ENCODE results near the gene NUP210.

NUP210 gene

DNA sequence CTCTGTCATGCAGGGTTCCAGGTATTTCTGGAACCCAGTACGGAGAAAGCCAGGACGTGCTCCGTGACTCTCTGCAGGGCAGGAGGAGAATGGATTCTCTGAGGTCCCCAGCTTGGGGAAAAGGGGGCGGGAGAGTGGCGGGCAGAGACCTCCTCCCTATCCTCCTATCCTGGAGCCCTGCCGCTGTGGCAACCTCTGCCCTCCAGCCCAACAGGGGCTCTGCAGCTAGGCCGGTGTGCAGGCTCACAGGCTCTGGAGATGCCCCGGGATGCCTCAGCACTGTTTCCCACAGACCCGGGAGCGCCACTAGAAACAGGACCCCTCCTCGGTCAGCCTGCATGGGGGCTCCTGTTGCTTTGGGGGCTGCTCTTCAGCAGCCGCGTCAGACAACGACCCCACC is 43.1 kb downstream of the NUP210 start:
- no peak for DNase-seq (ENCODE audit: low read depth, low spot score)
- Histone ChIP-seq H3K27ac (no peak overlapping the region), H3K4me3 (no peak overlapping the region), H3K9me3 (ENCODE audit: low read depth, low read length) (no peaks in the 10 kb centered on the region), H3K9ac (ENCODE audit: insufficient read length) (no peak overlapping the region), H3K36me3 (ENCODE audit: insufficient read depth, low read length) (no peaks in the 10 kb centered on the region)
- TF ChIP-seq POLR2AphosphoS5 (IDR thresholded peaks at IDR 0.05; ENCODE audit: borderline replicate concordance, low read depth, low read length): no peak
- TF ChIP-seq EZH2 (IDR thresholded peaks at IDR 0.05): no peak
- TF ChIP-seq FOXP2 (optimal IDR thresholded peaks at IDR 0.05; ENCODE audit: control extremely low read depth, extremely low read length, insufficient read depth): no peak

DNA sequence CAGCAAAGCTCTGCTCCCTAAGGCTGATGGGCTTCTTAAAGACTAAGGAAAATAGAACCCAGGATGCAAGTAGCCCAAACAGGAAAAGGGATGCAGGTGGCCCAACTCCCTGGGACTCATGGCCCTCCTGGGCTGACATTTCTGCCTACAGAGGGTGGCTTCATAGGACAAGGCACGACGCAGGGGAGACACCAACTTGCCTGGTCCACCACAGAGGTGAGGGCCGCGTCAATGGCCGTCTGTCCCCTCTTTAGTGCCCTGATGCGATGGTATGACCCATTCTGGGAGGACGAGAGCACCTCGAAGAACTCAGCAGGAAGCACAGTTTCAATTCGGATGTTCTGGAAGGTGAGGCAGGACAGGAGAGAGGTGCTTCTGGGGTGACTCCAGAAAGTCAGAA is 44.0 kb downstream of the NUP210 start:
- H3K9me3 ChIP-seq (ENCODE audit: low read depth, low read length): no peaks in the 10 kb centered on the region
- no peak overlapping the region for H3K9ac ChIP-seq (ENCODE audit: insufficient read length)
- H3K36me3 ChIP-seq (ENCODE audit: insufficient read depth, low read length): no peaks in the 10 kb centered on the region
- TF ChIP-seq FOXP2 (optimal IDR thresholded peaks at IDR 0.05; ENCODE audit: control extremely low read depth, extremely low read length, insufficient read depth): no peak
- no peak for TF ChIP-seq EZH2 (IDR thresholded peaks at IDR 0.05)
- no peak for TF ChIP-seq POLR2AphosphoS5 (IDR thresholded peaks at IDR 0.05; ENCODE audit: borderline replicate concordance, low read depth, low read length)
- H3K4me3 ChIP-seq: no peak overlapping the region
- no peak overlapping the region for H3K27ac ChIP-seq
- DNase-seq (ENCODE audit: low read depth, low spot score): no peak

DNA sequence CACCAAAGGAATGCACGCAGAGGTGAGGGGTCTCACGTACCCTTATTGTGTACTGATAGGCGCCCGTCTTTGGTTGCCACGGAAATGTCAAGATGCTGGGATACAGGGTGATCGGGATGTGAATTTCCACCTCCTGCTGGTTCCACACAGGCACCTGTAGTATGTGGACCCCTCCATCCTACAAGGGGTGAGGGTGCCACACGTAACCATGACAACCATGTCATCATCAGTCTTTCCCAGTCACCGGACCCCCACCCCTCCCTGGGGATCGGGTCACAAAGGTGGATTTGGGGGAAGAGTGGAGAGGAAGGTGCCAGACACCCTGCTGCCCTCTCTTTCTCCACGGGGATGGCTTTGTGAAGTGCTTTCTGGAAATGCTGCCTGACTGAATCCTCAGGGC is 44.7 kb downstream of the NUP210 start:
- no peak overlapping the region for H3K4me3 ChIP-seq
- no peaks in the 10 kb centered on the region for H3K36me3 ChIP-seq (ENCODE audit: insufficient read depth, low read length)
- H3K9ac ChIP-seq (ENCODE audit: insufficient read length): no peak overlapping the region
- no peaks in the 10 kb centered on the region for H3K9me3 ChIP-seq (ENCODE audit: low read depth, low read length)
- DNase-seq (ENCODE audit: low read depth, low spot score): no peak
- no peak for TF ChIP-seq FOXP2 (optimal IDR thresholded peaks at IDR 0.05; ENCODE audit: control extremely low read depth, extremely low read length, insufficient read depth)
- no peak overlapping the region for H3K27ac ChIP-seq

DNA sequence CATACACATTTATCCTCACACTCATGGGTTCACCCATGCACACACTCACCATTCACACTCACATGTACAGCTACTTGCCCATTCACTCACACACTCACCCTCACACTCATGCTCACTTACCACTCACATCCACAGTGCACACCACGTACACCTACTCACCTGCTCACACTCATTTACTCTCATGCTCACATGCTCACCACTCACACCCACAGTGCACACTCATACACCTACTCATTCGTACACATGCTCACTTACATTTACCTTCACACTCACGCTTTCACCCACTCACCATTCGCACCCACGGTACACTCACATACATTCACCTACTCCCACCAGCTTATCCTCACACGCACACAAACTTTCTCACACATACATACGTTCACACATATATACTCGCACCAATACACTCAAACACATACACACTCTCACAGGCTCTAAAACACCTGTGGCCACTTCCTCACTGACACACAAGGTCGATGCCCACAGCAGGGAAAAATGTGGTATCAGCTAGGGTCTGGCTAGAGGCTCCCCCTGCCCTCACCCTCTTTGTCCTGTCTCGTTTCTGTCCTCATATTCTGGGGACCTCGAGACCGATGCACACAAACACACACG is 46.0 kb downstream of the NUP210 start:
- TF ChIP-seq FOXP2 (optimal IDR thresholded peaks at IDR 0.05; ENCODE audit: control extremely low read depth, extremely low read length, insufficient read depth) (no peak), EZH2 (IDR thresholded peaks at IDR 0.05) (no peak), POLR2AphosphoS5 (IDR thresholded peaks at IDR 0.05; ENCODE audit: borderline replicate concordance, low read depth, low read length) (no peak)
- H3K27ac ChIP-seq: no peak overlapping the region
- no peaks in the 10 kb centered on the region for H3K9me3 ChIP-seq (ENCODE audit: low read depth, low read length)
- no peaks in the 10 kb centered on the region for H3K36me3 ChIP-seq (ENCODE audit: insufficient read depth, low read length)
- no peak overlapping the region for H3K4me3 ChIP-seq
- no peak overlapping the region for H3K9ac ChIP-seq (ENCODE audit: insufficient read length)
- no peak for DNase-seq (ENCODE audit: low read depth, low spot score)

DNA sequence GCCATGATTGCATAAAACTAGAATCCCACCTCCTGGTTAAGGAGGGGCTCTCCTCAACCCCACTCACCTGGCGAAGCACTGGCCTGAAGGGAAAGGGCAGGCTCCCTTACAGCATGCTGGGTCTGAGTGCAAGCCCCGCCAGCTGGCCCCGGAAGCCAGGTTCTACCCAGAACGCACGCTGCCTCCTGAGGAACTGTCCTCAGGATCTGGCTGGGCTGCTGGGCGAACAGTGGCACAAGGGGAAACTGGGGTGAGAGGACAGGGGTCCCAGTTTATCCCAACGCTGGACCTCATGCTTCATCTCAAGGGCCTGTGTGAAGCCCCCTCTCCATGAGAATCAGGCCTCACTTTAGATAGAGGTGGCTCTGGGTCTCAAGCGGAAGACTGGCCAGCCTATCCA is 47.5 kb downstream of the NUP210 start:
- no peak for DNase-seq (ENCODE audit: low read depth, low spot score)
- TF ChIP-seq EZH2 (IDR thresholded peaks at IDR 0.05): no peak
- H3K36me3 ChIP-seq (ENCODE audit: insufficient read depth, low read length): no peaks in the 10 kb centered on the region
- H3K9me3 ChIP-seq (ENCODE audit: low read depth, low read length): no peaks in the 10 kb centered on the region
- H3K27ac ChIP-seq: no peak overlapping the region
- H3K9ac ChIP-seq (ENCODE audit: insufficient read length): no peak overlapping the region
- no peak overlapping the region for H3K4me3 ChIP-seq

DNA sequence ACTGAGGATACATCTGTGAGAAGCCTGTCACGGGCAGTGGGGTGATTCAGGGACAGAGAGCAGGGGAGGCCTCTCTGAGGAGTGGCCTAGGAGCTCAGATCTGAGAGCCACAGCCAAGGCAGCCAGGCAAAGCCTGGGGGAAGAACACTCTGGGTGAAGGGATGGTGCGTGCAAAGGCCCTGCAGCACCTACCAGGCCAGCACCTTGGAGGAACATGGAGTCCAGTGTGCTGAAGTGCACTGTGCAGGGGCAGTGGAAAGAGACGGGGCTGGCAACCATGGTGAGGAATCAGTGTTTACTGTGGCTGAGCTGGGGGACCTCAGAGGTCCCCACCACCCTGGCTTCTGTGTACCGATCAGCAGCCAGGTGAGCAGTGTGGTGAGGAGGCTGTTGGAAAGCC is 48.0 kb downstream of the NUP210 start:
- Histone ChIP-seq H3K27ac (no peak overlapping the region), H3K9me3 (ENCODE audit: low read depth, low read length) (no peaks in the 10 kb centered on the region), H3K9ac (ENCODE audit: insufficient read length) (no peak overlapping the region), H3K36me3 (ENCODE audit: insufficient read depth, low read length) (no peaks in the 10 kb centered on the region), H3K4me3 (no peak overlapping the region)
- no peak for TF ChIP-seq POLR2AphosphoS5 (IDR thresholded peaks at IDR 0.05; ENCODE audit: borderline replicate concordance, low read depth, low read length)
- no peak for TF ChIP-seq FOXP2 (optimal IDR thresholded peaks at IDR 0.05; ENCODE audit: control extremely low read depth, extremely low read length, insufficient read depth)
- no peak for TF ChIP-seq EZH2 (IDR thresholded peaks at IDR 0.05)
- DNase-seq (ENCODE audit: low read depth, low spot score): no peak

DNA sequence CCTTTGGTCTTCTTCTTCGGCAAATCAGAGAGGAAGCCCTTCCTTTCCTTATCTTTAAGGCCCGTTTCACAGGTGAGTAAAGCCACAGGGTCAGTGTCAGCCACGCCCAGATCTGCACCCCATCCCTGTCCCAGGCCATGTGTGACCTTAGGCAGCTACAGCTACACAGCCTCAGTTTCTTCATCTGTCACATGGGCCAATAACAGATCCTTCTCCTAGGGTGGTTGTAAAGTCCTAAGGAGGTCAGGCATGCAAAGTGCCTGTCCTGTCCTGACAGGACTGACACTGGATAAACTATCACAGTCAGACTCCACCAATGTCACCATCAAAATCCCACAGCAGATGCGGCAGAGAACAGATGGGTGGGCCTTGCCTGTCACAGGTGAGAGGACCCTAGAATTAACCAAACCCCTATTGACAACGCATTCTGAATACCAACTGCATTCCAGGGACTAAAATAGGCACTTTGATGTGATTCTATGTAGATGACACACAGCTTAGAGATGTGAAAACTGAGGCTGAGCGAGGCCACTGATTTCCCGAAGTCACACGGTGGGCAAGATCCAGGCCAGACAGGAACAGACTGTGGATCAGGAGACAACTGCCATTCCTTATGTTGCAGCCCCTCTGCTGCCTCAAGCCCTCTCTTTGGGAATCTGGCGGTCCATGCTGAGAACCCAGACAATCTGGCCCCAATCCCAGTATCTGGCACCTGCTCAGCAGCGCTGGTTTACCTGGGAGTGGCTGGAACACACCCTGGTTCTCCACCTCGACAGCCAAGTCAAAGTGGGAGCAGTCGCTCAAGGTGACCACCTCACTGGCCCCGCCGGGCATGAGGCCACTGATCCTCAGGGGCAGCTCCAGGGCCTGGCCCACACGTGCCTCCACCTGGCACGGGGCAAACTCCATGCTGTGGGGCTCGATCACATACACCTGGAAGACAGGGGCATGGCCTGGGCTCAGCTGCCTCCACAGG is 48.7 kb downstream of the NUP210 start:
- H3K9me3 ChIP-seq (ENCODE audit: low read depth, low read length): no peaks in the 10 kb centered on the region
- DNase-seq (ENCODE audit: low read depth, low spot score): no peak
- no peak overlapping the region for H3K27ac ChIP-seq
- TF ChIP-seq POLR2AphosphoS5 (IDR thresholded peaks at IDR 0.05; ENCODE audit: borderline replicate concordance, low read depth, low read length) (no peak), EZH2 (IDR thresholded peaks at IDR 0.05) (no peak), FOXP2 (optimal IDR thresholded peaks at IDR 0.05; ENCODE audit: control extremely low read depth, extremely low read length, insufficient read depth) (no peak)
- H3K36me3 ChIP-seq (ENCODE audit: insufficient read depth, low read length): no peaks in the 10 kb centered on the region
- no peak overlapping the region for H3K9ac ChIP-seq (ENCODE audit: insufficient read length)
- no peak overlapping the region for H3K4me3 ChIP-seq

DNA sequence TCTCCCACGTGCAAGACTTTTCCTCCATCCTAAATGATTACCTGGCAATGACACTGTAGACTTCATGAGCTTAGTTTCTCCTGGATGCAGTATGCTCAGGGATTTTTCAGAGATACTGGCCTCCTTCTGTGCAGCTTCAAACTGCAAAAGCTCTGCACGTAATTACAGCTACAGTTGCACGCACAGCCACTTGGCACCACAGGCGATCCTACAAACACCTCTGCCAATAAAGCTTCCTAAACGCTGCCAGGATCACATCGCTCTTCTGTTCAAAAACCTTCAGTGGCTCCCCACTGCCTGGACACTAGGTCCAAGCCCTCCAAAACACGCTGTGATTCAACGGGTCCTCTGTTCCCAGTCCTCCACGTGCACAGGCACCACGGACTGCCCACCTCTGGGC is 49.5 kb downstream of the NUP210 start:
- DNase-seq (ENCODE audit: low read depth, low spot score): no peak
- no peaks in the 10 kb centered on the region for H3K9me3 ChIP-seq (ENCODE audit: low read depth, low read length)
- no peak overlapping the region for H3K4me3 ChIP-seq
- no peak overlapping the region for H3K27ac ChIP-seq
- no peaks in the 10 kb centered on the region for H3K36me3 ChIP-seq (ENCODE audit: insufficient read depth, low read length)
- no peak for TF ChIP-seq POLR2AphosphoS5 (IDR thresholded peaks at IDR 0.05; ENCODE audit: borderline replicate concordance, low read depth, low read length)
- no peak for TF ChIP-seq FOXP2 (optimal IDR thresholded peaks at IDR 0.05; ENCODE audit: control extremely low read depth, extremely low read length, insufficient read depth)
- no peak for TF ChIP-seq EZH2 (IDR thresholded peaks at IDR 0.05)
- no peak overlapping the region for H3K9ac ChIP-seq (ENCODE audit: insufficient read length)

Measured in SK-N-MC (cell line).